Liver (tissue), 9 donors: ENCODE data around the gene NISCH. TPM values are rescaled to one million over a fixed set of nuclear protein-coding genes. Genes with fewer than 3 reads are reported as not detected.

ENCODE experiments used
- DNase-seq: peaks from one replicate; pipeline ENCODE4 v3.0.0-alpha.2; 2017; ENCODE audit warnings: low spot score
- H3K27ac ChIP-seq, 2 donors: one replicate each; pipeline ENCODE4 v1.7.0; 2013; ENCODE audit warnings: inconsistent platforms in 2 of 2, low read length in 2 of 2, control low read depth in 1 of 2, low read depth in 1 of 2, mild to moderate bottlenecking in 1 of 2
- H3K27me3 ChIP-seq, 4 donors: one replicate each; pipeline versions ENCODE4 v1.6.1 to v1.7.0; 2013; ENCODE audit warnings: low read length in 3 of 4, inconsistent platforms in 1 of 4, mild to moderate bottlenecking in 1 of 4, moderate library complexity in 1 of 4; ENCODE audit not compliant: control insufficient read depth in 4 of 4, insufficient read depth in 4 of 4
- H3K36me3 ChIP-seq, 4 donors: one replicate each; pipeline versions ENCODE4 v1.6.1 to v1.7.0; 2013; ENCODE audit warnings: low read length in 3 of 4, mild to moderate bottlenecking in 3 of 4, low read depth in 1 of 4, moderate library complexity in 1 of 4; ENCODE audit not compliant: control insufficient read depth in 4 of 4, insufficient read depth in 3 of 4
- H3K4me1 ChIP-seq, 4 donors: one replicate each; pipeline versions ENCODE4 v1.6.1 to v1.7.0; 2013; ENCODE audit warnings: low read length in 3 of 4, mild to moderate bottlenecking in 3 of 4, moderate library complexity in 1 of 4; ENCODE audit not compliant: control insufficient read depth in 4 of 4, insufficient read depth in 4 of 4
- H3K4me3 ChIP-seq, 3 donors: one replicate each; pipeline versions ENCODE4 v1.6.1 to v1.7.0; 2013; ENCODE audit warnings: low read length in 3 of 3, control low read depth in 1 of 3, low read depth in 1 of 3, mild to moderate bottlenecking in 1 of 3
- H3K9ac ChIP-seq, 2 donors: one replicate each; pipeline ENCODE4 v1.7.0; 2013; ENCODE audit warnings: low read length in 2 of 2, mild to moderate bottlenecking in 2 of 2, moderate library complexity in 2 of 2, control low read depth in 1 of 2, low read depth in 1 of 2
- H3K9me3 ChIP-seq, 4 donors: one replicate each; pipeline versions ENCODE4 v1.6.1 to v1.7.0; 2013; ENCODE audit warnings: low read length in 3 of 4; ENCODE audit not compliant: control insufficient read depth in 4 of 4
- EGR1 ChIP-seq, 2 donors: IDR thresholded peaks; 2 replicates each; pipeline ENCODE4 v1.6.1; 2016 to 2018; ENCODE audit warnings: antibody characterized with exemption in 2 of 2, low read depth in 2 of 2
- FOXA2 ChIP-seq: IDR thresholded peaks from 2 replicates; pipeline ENCODE4 v1.6.1; 2016; ENCODE audit warnings: antibody characterized with exemption
- GABPA ChIP-seq, 2 donors: IDR thresholded peaks in 1 of 2; conservative IDR thresholded peaks in 1 of 2; 2 replicates each; pipeline ENCODE4 v1.6.1; 2016; ENCODE audit warnings: antibody characterized with exemption in 2 of 2, mild to moderate bottlenecking in 1 of 2, moderate library complexity in 1 of 2
- HNF4A ChIP-seq, 2 donors: conservative IDR thresholded peaks; 2 replicates each; pipeline ENCODE4 v1.6.1; 2016; ENCODE audit warnings: antibody characterized with exemption in 2 of 2, mild to moderate bottlenecking in 2 of 2
- JUND ChIP-seq, 2 donors: IDR thresholded peaks; 2 replicates each; pipeline ENCODE4 v1.6.1; 2016; ENCODE audit warnings: antibody characterized with exemption in 2 of 2
- MAX ChIP-seq: IDR thresholded peaks from 2 replicates; pipeline ENCODE4 v1.6.1; 2016; ENCODE audit warnings: antibody characterized with exemption
- NR2F2 ChIP-seq: IDR thresholded peaks from 2 replicates; pipeline ENCODE4 v1.6.1; 2016; ENCODE audit warnings: antibody characterized with exemption
- RAD21 ChIP-seq, 2 donors: IDR thresholded peaks; 2 replicates each; pipeline ENCODE4 v1.6.1; 2016; ENCODE audit warnings: antibody characterized with exemption in 2 of 2, mild to moderate bottlenecking in 2 of 2
- RXRA ChIP-seq, 2 donors: IDR thresholded peaks; 2 replicates each; pipeline ENCODE4 v1.6.1; 2017 to 2018; ENCODE audit warnings: antibody characterized with exemption in 2 of 2, mild to moderate bottlenecking in 1 of 2
- SP1 ChIP-seq: IDR thresholded peaks from 2 replicates; pipeline ENCODE4 v1.6.1; 2018; ENCODE audit warnings: antibody characterized with exemption, mild to moderate bottlenecking
- YY1 ChIP-seq: IDR thresholded peaks from 2 replicates; pipeline ENCODE4 v1.6.1; 2016; ENCODE audit warnings: antibody characterized with exemption, mild to moderate bottlenecking
- ZBTB33 ChIP-seq: IDR thresholded peaks from 2 replicates; pipeline ENCODE4 v1.6.1; 2016; ENCODE audit warnings: antibody characterized with exemption
- WGBS: extraction: QIAGEN DNeasy Blood & Tissue Kit; methylation state at CpG from one replicate; pipeline ENCODE4 v1.1.7; 2013; 5-methylcytosine and 5-hydroxymethylcytosine counted together
- polyA plus RNA-seq, 2 donors: library from polyadenylated mRNA; stranded (reverse) in 1 of 2; unstranded in 1 of 2; fragments of 200-250 nt in 1 of 2; fragments of >200 nt in 1 of 2; fragmentation: Nextera tagmentation in 1 of 2; extraction: Ambion mirVana in 1 of 2; gene quantifications; one replicate each; pipeline versions ENCODE4 v1.2.1 to v1.2.3, GENCODE V29; 2013 to 2015
- total RNA-seq, 2 donors: library from RNA; depleted of rRNA; stranded (reverse); fragments of >200 nt; gene quantifications; one replicate each; pipeline ENCODE4 v1.2.3, GENCODE V29; 2014
- donor health status: healthy.
- donor health status: healthy.
- donor health status: healthy.
- donor health status: healthy.
- donor health status: healthy.

NISCH gene
- total and polyA plus RNA-seq, 4 donors: 10.8 to 39.8 (median 17.6) TPM

- H3K27ac ChIP-seq: peak overlapping the region in 1 of 2 donors; percentile 6
- H3K9ac ChIP-seq: no peak overlapping the region
- H3K9me3 ChIP-seq: no peaks in the 10 kb centered on the region
- TF ChIP-seq HNF4A (conservative IDR thresholded peaks at IDR 0.05) (no peak), SP1 (peak; percentile 30), NR2F2 (peak; percentile 90), RXRA (IDR thresholded peaks at IDR 0.05) (peak in 1 of 2 donors; percentile 35), GABPA (IDR thresholded peaks at IDR 0.05 in 1 of 2, conservative IDR thresholded peaks at IDR 0.05 in 1 of 2) (no peak)
- peaks cover 16 to 60% (median 37%) of the 10 kb centered on the region in 4 donors for H3K36me3 ChIP-seq
- DNase-seq: no peak
- WGBS: 82% methylated on average over 22 of the region's 22 CpGs
- no peak overlapping the region for H3K4me3 ChIP-seq
- H3K27me3 ChIP-seq: no peaks in the 10 kb centered on the region
- H3K4me1 ChIP-seq: peaks cover 0 to 17% (median 2%) of the 10 kb centered on the region in 4 donors
Measured at GRCh38 chr3:52490035-52490938, 34.9 kb downstream of the NISCH start.

- Histone ChIP-seq H3K9me3 (no peaks in the 10 kb centered on the region), H3K36me3 (peaks cover 16 to 58% (median 33%) of the 10 kb centered on the region in 4 donors), H3K4me3 (no peak overlapping the region), H3K9ac (no peak overlapping the region), H3K27me3 (no peaks in the 10 kb centered on the region), H3K27ac (peak overlapping the region in 1 of 2 donors; percentile 51), H3K4me1 (peaks cover 0 to 17% (median 2%) of the 10 kb centered on the region in 4 donors)
- WGBS: 82% methylated on average over 23 of the region's 23 CpGs
- no peak for DNase-seq
- TF ChIP-seq RAD21 (IDR thresholded peaks at IDR 0.05): peak in 1 of 2 donors; percentile 15
- TF ChIP-seq NR2F2: peak; percentile 20
- TF ChIP-seq ZBTB33: no peak
- no peak for TF ChIP-seq MAX
- no peak for TF ChIP-seq YY1
- TF ChIP-seq FOXA2: no peak
- TF ChIP-seq EGR1 (IDR thresholded peaks at IDR 0.05; ENCODE audit: low read depth in 2 of 2): peak in 1 of 2 donors; percentile 7
Measured at GRCh38 chr3:52490939-52491526, 35.6 kb downstream of the NISCH start.

GRCh38 chr3:52492059-52492458, 36.7 kb downstream of the NISCH start:
- H3K4me1 ChIP-seq: peaks cover 0 to 17% (median 2%) of the 10 kb centered on the region in 4 donors
- 94% methylated on average over 21 of the region's 21 CpGs for WGBS

More at GRCh38 chr3:52492059-52492458, 36.7 kb downstream of the NISCH start:
- Histone ChIP-seq H3K27me3 (no peaks in the 10 kb centered on the region), H3K9ac (no peak overlapping the region), H3K4me3 (no peak overlapping the region), H3K27ac (no peak overlapping the region), H3K36me3 (peaks cover 13 to 51% (median 30%) of the 10 kb centered on the region in 4 donors), H3K9me3 (no peaks in the 10 kb centered on the region)
- TF ChIP-seq NR2F2 (no peak), HNF4A (conservative IDR thresholded peaks at IDR 0.05) (no peak), JUND (IDR thresholded peaks at IDR 0.05) (no peak)
- no peak for DNase-seq
